Neural progenitor cell (in vitro differentiated cells): ENCODE measurements around the gene DTNBP1. TPM values are rescaled to one million over a fixed set of nuclear protein-coding genes. Genes with fewer than 3 reads are reported as not detected.

Experiments used
- DNase-seq: peaks from one replicate; pipeline ENCODE4 v3.0.0-alpha.2; 2016; ENCODE audit warnings: low spot score
- H2AFZ ChIP-seq: fragments of 200-600 bp; sonication (generic); replicated peaks from 2 replicates; pipeline ENCODE4 v1.6.1; 2016; ENCODE audit warnings: antibody characterized with exemption
- H3F3A ChIP-seq: fragments of 200-600 bp; sonication (generic); 2 replicates; pipeline ENCODE4 v1.6.1; 2016; ENCODE audit warnings: antibody characterized with exemption, low read depth
- H3K27ac ChIP-seq: fragments of 200-600 bp; sonication (generic); 2 replicates; pipeline ENCODE4 v1.5.1; 2016; ENCODE audit warnings: mild to moderate bottlenecking
- H3K27me3 ChIP-seq: fragments of 200-600 bp; sonication (generic); 2 replicates; pipeline ENCODE4 v1.6.1; 2016; ENCODE audit warnings: mild to moderate bottlenecking, moderate library complexity
- H3K36me3 ChIP-seq: fragments of 200-600 bp; sonication (generic); 2 replicates; pipeline ENCODE4 v1.5.1; 2016
- H3K4me1 ChIP-seq: fragments of 200-600 bp; sonication (generic); 2 replicates; pipeline ENCODE4 v1.6.1; 2016; ENCODE audit warnings: mixed run types
- H3K4me2 ChIP-seq: fragments of 200-600 bp; sonication (generic); 2 replicates; pipeline ENCODE4 v1.6.1; 2016
- H3K4me3 ChIP-seq: fragments of 200-600 bp; sonication (generic); 2 replicates; pipeline ENCODE4 v1.5.1; 2016
- H3K79me2 ChIP-seq: fragments of 200-600 bp; sonication (generic); 2 replicates; pipeline ENCODE4 v1.6.1; 2016; ENCODE audit warnings: low read depth
- H3K9ac ChIP-seq: fragments of 200-600 bp; sonication (generic); 2 replicates; pipeline ENCODE4 v1.6.1; 2016
- H3K9me3 ChIP-seq: fragments of 200-600 bp; sonication (generic); 2 replicates; pipeline ENCODE4 v1.5.1; 2016; ENCODE audit warnings: low read depth
- H4K20me1 ChIP-seq: fragments of 200-600 bp; sonication (generic); 2 replicates; pipeline ENCODE4 v1.6.1; 2016; ENCODE audit warnings: low read depth
- H3K27ac Mint-ChIP-seq: 3 replicates; pipeline ENCODE4 v1.8.0; 2021; ENCODE audit warnings: mixed read lengths
- H3K27me3 Mint-ChIP-seq: 2 replicates; pipeline ENCODE4 v1.8.0; 2022; ENCODE audit warnings: low read depth, mild to moderate bottlenecking, inconsistent platforms, moderate library complexity, mixed read lengths; ENCODE audit not compliant: insufficient read depth
- H3K36me3 Mint-ChIP-seq: 3 replicates; pipeline ENCODE4 v1.8.0; 2021; ENCODE audit warnings: mixed read lengths
- H3K4me1 Mint-ChIP-seq: 3 replicates; pipeline ENCODE4 v1.8.0; 2021; ENCODE audit warnings: mixed read lengths
- H3K4me3 Mint-ChIP-seq: 3 replicates; pipeline ENCODE4 v1.8.0; 2021; ENCODE audit warnings: mild to moderate bottlenecking, moderate library complexity, mixed read lengths
- H3K9me3 Mint-ChIP-seq: 3 replicates; pipeline ENCODE4 v1.8.0; 2020; ENCODE audit warnings: mixed read lengths
- EZH2 ChIP-seq: fragments of 200-600 bp; sonication (generic); IDR thresholded peaks from 2 replicates; pipeline ENCODE4 v1.6.1; 2017; ENCODE audit warnings: antibody characterized with exemption, mild to moderate bottlenecking, moderate library complexity
- EZH2phosphoT487 ChIP-seq: fragments of 200-600 bp; sonication (generic); IDR thresholded peaks from 2 replicates; pipeline ENCODE4 v1.6.1; 2017; ENCODE audit warnings: antibody characterized with exemption
- total RNA-seq: library from RNA; depleted of rRNA; stranded (reverse); fragments of >200 nt; gene quantifications from 2 replicates; pipeline ENCODE4 v1.2.3, GENCODE V29; 2015; ENCODE audit warnings: low replicate concordance
- TF ChIP-seq, protein P1 (sequence below): fragments of 200-600 bp; sonication (generic); IDR thresholded peaks from 2 replicates; pipeline ENCODE4 v1.5.1; 2017; ENCODE audit warnings: antibody characterized with exemption, mild to moderate bottlenecking

Gene DTNBP1
- total RNA-seq, 1 donor from 2014 or later, result 4.5 TPM

DNA sequence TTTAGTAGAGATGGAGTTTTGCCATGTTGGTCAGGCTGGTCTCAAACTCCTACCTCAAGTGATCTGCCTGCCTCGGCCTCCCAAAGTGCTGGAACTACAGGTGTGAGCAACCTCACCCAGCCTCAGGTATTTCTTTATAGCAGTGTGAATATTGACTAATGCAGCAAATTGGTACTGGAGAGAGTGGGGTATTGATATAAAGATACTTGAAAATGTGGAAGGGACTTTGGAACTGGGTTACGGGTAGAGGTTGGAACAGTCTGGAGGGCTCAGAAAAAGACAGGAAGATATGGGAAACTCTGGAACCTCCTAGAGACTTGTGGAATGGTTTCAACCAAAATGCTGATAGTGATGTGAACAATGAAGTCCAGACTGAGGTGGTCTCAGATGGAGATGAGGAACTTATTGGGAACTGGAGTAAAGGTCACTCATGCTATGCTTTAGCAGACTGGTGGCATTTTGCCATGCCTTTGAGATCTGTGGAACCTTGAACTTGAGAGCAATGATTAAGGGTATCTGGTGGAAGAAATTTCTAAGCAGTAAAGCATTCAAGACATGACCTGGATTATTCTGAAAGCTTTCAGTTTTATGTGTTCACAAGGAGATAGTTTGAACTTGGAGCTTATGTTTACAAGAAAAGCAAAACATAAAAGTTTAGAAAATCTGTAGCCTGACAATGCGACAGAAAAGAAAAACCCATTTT, 127.2 kb downstream of the DTNBP1 start:
- Histone ChIP-seq H3K79me2 (no peaks in the 10 kb centered on the region), H3K27ac (no peak overlapping the region), H3K4me1 (no peaks in the 10 kb centered on the region), H3K4me2 (no peak overlapping the region), H3F3A (no peaks in the 10 kb centered on the region), H3K9ac (no peak overlapping the region), H3K9me3 (no peaks in the 10 kb centered on the region), H3K27me3 (no peaks in the 10 kb centered on the region), H3K36me3 (no peaks in the 10 kb centered on the region), H4K20me1 (no peaks in the 10 kb centered on the region), H3K4me3 (no peak overlapping the region), H2AFZ (no peak overlapping the region)
- peaks cover 12% of the 10 kb centered on the region for H3K9me3 Mint-ChIP-seq
- H3K27me3 Mint-ChIP-seq, result peaks cover 9% of the 10 kb centered on the region
- TF ChIP-seq EZH2phosphoT487, result no peak
- TF ChIP-seq, protein P1, sequence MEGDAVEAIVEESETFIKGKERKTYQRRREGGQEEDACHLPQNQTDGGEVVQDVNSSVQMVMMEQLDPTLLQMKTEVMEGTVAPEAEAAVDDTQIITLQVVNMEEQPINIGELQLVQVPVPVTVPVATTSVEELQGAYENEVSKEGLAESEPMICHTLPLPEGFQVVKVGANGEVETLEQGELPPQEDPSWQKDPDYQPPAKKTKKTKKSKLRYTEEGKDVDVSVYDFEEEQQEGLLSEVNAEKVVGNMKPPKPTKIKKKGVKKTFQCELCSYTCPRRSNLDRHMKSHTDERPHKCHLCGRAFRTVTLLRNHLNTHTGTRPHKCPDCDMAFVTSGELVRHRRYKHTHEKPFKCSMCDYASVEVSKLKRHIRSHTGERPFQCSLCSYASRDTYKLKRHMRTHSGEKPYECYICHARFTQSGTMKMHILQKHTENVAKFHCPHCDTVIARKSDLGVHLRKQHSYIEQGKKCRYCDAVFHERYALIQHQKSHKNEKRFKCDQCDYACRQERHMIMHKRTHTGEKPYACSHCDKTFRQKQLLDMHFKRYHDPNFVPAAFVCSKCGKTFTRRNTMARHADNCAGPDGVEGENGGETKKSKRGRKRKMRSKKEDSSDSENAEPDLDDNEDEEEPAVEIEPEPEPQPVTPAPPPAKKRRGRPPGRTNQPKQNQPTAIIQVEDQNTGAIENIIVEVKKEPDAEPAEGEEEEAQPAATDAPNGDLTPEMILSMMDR, result no peak
- no peak for TF ChIP-seq EZH2
- no peak for DNase-seq
- no peak overlapping the region for H3K27ac Mint-ChIP-seq
- peaks cover 9% of the 10 kb centered on the region for H3K36me3 Mint-ChIP-seq
- H3K4me3 Mint-ChIP-seq, result no peak overlapping the region
- H3K4me1 Mint-ChIP-seq, result peaks cover 19% of the 10 kb centered on the region

DNA sequence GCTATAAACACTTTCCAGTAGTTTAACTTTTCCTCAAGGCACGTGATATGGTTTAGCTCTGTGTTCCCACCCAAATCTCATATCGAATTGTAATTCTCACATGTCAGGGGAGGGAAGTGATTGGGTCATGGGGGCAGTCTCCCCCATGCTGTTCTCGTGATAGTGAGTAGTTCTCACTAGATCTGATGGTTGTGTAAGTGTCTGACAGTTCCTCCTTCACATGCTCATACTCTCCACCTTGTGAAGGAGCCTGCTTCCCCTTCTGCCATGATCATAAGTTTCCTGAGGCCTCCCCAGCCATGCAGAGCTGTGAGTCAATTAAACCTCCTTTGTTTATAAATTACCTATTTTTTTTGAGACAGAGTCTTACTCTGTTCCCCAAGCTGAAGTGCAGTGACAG, 127.9 kb downstream of the DTNBP1 start:
- H3K36me3 Mint-ChIP-seq, result peaks cover 9% of the 10 kb centered on the region
- Histone ChIP-seq H3K9ac (no peak overlapping the region), H4K20me1 (no peaks in the 10 kb centered on the region), H3K27me3 (no peaks in the 10 kb centered on the region), H3F3A (no peaks in the 10 kb centered on the region), H3K79me2 (no peaks in the 10 kb centered on the region), H3K4me1 (no peaks in the 10 kb centered on the region), H2AFZ (no peak overlapping the region), H3K4me2 (no peak overlapping the region), H3K27ac (no peak overlapping the region), H3K9me3 (no peaks in the 10 kb centered on the region), H3K36me3 (no peaks in the 10 kb centered on the region), H3K4me3 (no peak overlapping the region)
- H3K27me3 Mint-ChIP-seq, result peaks cover 9% of the 10 kb centered on the region
- H3K27ac Mint-ChIP-seq, result no peak overlapping the region
- DNase-seq, result no peak
- TF ChIP-seq, protein P1, result no peak
- no peak for TF ChIP-seq EZH2
- TF ChIP-seq EZH2phosphoT487, result no peak
- peaks cover 15% of the 10 kb centered on the region for H3K4me1 Mint-ChIP-seq
- H3K4me3 Mint-ChIP-seq, result no peak overlapping the region
- peaks cover 12% of the 10 kb centered on the region for H3K9me3 Mint-ChIP-seq

DNA sequence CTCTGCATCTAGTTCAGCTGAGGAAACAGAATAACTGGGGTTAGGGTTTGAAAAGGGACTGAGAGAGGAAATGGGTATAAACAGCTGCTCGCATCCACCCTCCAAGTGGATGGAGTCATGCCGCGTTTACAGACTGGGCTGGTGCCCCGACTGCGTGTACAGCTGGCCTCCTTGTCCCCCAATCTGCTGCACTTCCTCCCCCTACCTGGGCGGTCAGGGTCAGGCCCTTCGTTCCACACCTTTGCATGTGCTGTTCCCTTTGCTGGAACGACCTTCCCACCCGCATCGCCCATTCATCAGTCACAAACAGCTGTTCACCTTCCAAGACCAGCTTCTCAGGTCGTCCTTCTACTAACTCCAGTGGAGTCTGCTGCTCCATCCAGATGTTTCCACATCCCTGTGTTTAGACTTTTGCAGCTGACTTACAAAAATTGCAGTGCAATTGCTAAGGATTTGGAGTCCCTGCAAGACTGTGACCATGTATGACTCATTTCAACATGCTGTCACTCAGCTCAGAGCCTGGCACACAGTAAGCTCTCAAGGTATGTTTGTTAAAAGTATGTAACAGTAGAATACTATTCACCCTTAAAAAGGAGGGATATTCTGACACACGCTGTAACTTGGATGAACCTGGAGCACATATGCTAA, 129.3 kb downstream of the DTNBP1 start:
- no peak overlapping the region for H3K4me3 Mint-ChIP-seq
- H3F3A ChIP-seq, result no peaks in the 10 kb centered on the region
- no peaks in the 10 kb centered on the region for H4K20me1 ChIP-seq
- DNase-seq, result no peak
- peaks cover 11% of the 10 kb centered on the region for H3K36me3 Mint-ChIP-seq
- no peaks in the 10 kb centered on the region for H3K9me3 ChIP-seq
- no peak overlapping the region for H3K27ac Mint-ChIP-seq
- H3K9ac ChIP-seq, result no peak overlapping the region
- H3K27me3 Mint-ChIP-seq, result peaks cover 9% of the 10 kb centered on the region
- no peaks in the 10 kb centered on the region for H3K36me3 ChIP-seq
- H3K4me1 Mint-ChIP-seq, result no peaks in the 10 kb centered on the region
- H3K27ac ChIP-seq, result no peak overlapping the region
- no peaks in the 10 kb centered on the region for H3K4me1 ChIP-seq
- TF ChIP-seq EZH2phosphoT487, result no peak
- TF ChIP-seq, protein P1, result no peak
- TF ChIP-seq EZH2, result no peak
- H3K9me3 Mint-ChIP-seq, result peaks cover 9% of the 10 kb centered on the region
- no peaks in the 10 kb centered on the region for H3K79me2 ChIP-seq
- no peak overlapping the region for H3K4me2 ChIP-seq
- H2AFZ ChIP-seq, result no peak overlapping the region
- no peaks in the 10 kb centered on the region for H3K27me3 ChIP-seq
- H3K4me3 ChIP-seq, result no peak overlapping the region
